GM12878 (cell line): ENCODE data around the gene SNX8.

Experiments used
- REST ChIP-seq: IDR thresholded peaks from 2 replicates; pipeline ENCODE4 v1.6.1; 2012; ENCODE audit warnings: mild to moderate bottlenecking, low read depth, low read length
- TAF1 ChIP-seq: IDR thresholded peaks from 2 replicates; pipeline ENCODE4 v1.6.1; 2011; ENCODE audit warnings: mild to moderate bottlenecking, low read depth, low read length, borderline replicate concordance
- YBX1 ChIP-seq: fragments of 450-650 bp; IDR thresholded peaks from 2 replicates; pipeline ENCODE4 v1.6.1; 2016; ENCODE audit warnings: antibody characterized with exemption

GRCh38 chr7:2237109-2237602, 77.1 kb downstream of the SNX8 start:
- TF ChIP-seq REST, result 0 out of 2 replicates have a peak, but pooled peaks have one; percentile 17
- peak; percentile 58; the same call in 1 of the 2 replicates for TF ChIP-seq TAF1
- no peak for TF ChIP-seq YBX1
